GM19324 (cell line): ENCODE results near the gene NEBL.

Experiments used
- ATAC-seq: cut with Tn5 transposase; IDR thresholded peaks from one replicate; pipeline ENCODE4 v1.9.1; 2021; ENCODE audit warnings: mild to moderate bottlenecking, moderate library complexity; ENCODE audit not compliant: unreplicated experiment, low FRiP score

Gene NEBL

GRCh38 chr10:20903635-20904390 is 6.7 kb upstream of the NEBL start:
- ATAC-seq = no peak

GRCh38 chr10:20901110-20901509 is 4.0 kb upstream of the NEBL start:
- ATAC-seq = no peak

- no peak for ATAC-seq
Measured at GRCh38 chr10:20898866-20899535, 1.9 kb upstream of the NEBL start.

- ATAC-seq = no peak
Measured at GRCh38 chr10:20893297-20893696, 3.8 kb downstream of the NEBL start.

- no peak for ATAC-seq
Measured at GRCh38 chr10:20892796-20893195, 4.3 kb downstream of the NEBL start.

- no peak for ATAC-seq
Measured at GRCh38 chr10:20892011-20892585, 5.0 kb downstream of the NEBL start.

GRCh38 chr10:20891338-20891714 is 5.8 kb downstream of the NEBL start:
- no peak for ATAC-seq

- ATAC-seq = no peak
Measured at GRCh38 chr10:20890491-20891337, 6.4 kb downstream of the NEBL start.

GRCh38 chr10:20890009-20890408 is 7.1 kb downstream of the NEBL start:
- no peak for ATAC-seq

- no peak for ATAC-seq
Measured at GRCh38 chr10:20888620-20889330, 8.3 kb downstream of the NEBL start.

GRCh38 chr10:20887706-20888555 is 9.2 kb downstream of the NEBL start:
- no peak for ATAC-seq

- ATAC-seq = no peak
Measured at GRCh38 chr10:20885678-20886077, 11.4 kb downstream of the NEBL start.

- no peak for ATAC-seq
Measured at GRCh38 chr10:20883552-20883951, 13.6 kb downstream of the NEBL start.

- ATAC-seq = no peak
Measured at GRCh38 chr10:20882091-20882490, 15.0 kb downstream of the NEBL start.

GRCh38 chr10:20879136-20879535 is 18.0 kb downstream of the NEBL start:
- no peak for ATAC-seq

- no peak for ATAC-seq
Measured at GRCh38 chr10:20877986-20878983, 18.8 kb downstream of the NEBL start.

- no peak for ATAC-seq
Measured at GRCh38 chr10:20877554-20877953, 19.6 kb downstream of the NEBL start.

- ATAC-seq = no peak
Measured at GRCh38 chr10:20874261-20874660, 22.9 kb downstream of the NEBL start.
